Smooth muscle cell (in vitro differentiated cells): ENCODE measurements around the gene P3H1. TPM values are rescaled to one million over a fixed set of nuclear protein-coding genes. Genes with fewer than 3 reads are reported as not detected.

Experiments
- DNase-seq: peaks from one replicate; lab custom pipeline; 2025; ENCODE audit not compliant: unreplicated experiment; lab: John Stamatoyannopoulos, UW
- H2AFZ ChIP-seq: fragments of 200-600 bp; sonication (generic); 2 replicates; pipeline ENCODE4 v1.6.0; 2016; ENCODE audit warnings: antibody characterized with exemption, low read depth, mild to moderate bottlenecking
- H3F3A ChIP-seq: fragments of 200-600 bp; sonication (generic); 2 replicates; pipeline ENCODE4 v1.6.0; 2017; ENCODE audit warnings: antibody characterized with exemption, low read depth
- H3K27ac ChIP-seq: fragments of 200-600 bp; sonication (generic); 2 replicates; pipeline ENCODE4 v1.5.1; 2016; ENCODE audit warnings: low read depth, mild to moderate bottlenecking
- H3K27me3 ChIP-seq: fragments of 200-600 bp; sonication (generic); 2 replicates; pipeline ENCODE4 v1.6.1; 2016; ENCODE audit warnings: low read depth, mild to moderate bottlenecking
- H3K36me3 ChIP-seq: fragments of 200-600 bp; sonication (generic); 2 replicates; pipeline ENCODE4 v1.5.1; 2016; ENCODE audit warnings: low read depth
- H3K4me1 ChIP-seq: fragments of 200-600 bp; sonication (generic); 2 replicates; pipeline ENCODE4 v1.5.1; 2016; ENCODE audit warnings: low read depth
- H3K4me2 ChIP-seq: fragments of 200-600 bp; sonication (generic); 2 replicates; pipeline ENCODE4 v1.6.0; 2016; ENCODE audit warnings: mild to moderate bottlenecking
- H3K4me3 ChIP-seq: fragments of 200-600 bp; sonication (generic); 2 replicates; pipeline ENCODE4 v1.5.1; 2016; ENCODE audit warnings: mild to moderate bottlenecking
- H3K79me2 ChIP-seq: fragments of 200-600 bp; sonication (generic); 2 replicates; pipeline ENCODE4 v1.6.0; 2016; ENCODE audit warnings: low read depth, mild to moderate bottlenecking
- H3K9ac ChIP-seq: fragments of 200-600 bp; sonication (generic); 2 replicates; pipeline ENCODE4 v1.6.0; 2016; ENCODE audit warnings: low read depth
- H3K9me3 ChIP-seq: fragments of 200-600 bp; sonication (generic); replicated peaks from 2 replicates; pipeline ENCODE4 v1.5.1; 2016; ENCODE audit warnings: low read depth
- H4K20me1 ChIP-seq: fragments of 200-600 bp; sonication (generic); 2 replicates; pipeline ENCODE4 v1.6.0; 2016; ENCODE audit warnings: low read depth
- CTCF ChIP-seq: fragments of 200-600 bp; sonication (generic); IDR thresholded peaks from 2 replicates; pipeline ENCODE4 v1.5.1; 2017; ENCODE audit warnings: borderline replicate concordance, mild to moderate bottlenecking, antibody characterized with exemption; ENCODE audit not compliant: insufficient read depth, poor library complexity, severe bottlenecking
- WGBS: methylation state at CpG from one replicate; pipeline ENCODE4 v1.1.7; 2016; ENCODE audit warnings: low lambda C conversion rate; 5-methylcytosine and 5-hydroxymethylcytosine counted together
- polyA plus RNA-seq: library from polyadenylated mRNA; unstranded; fragments of >200 nt; fragmentation: Nextera tagmentation; extraction: Ambion mirVana; gene quantifications from 2 replicates; pipeline ENCODE4 v1.2.1, GENCODE V29; 2016
- total RNA-seq: library from RNA; depleted of rRNA; stranded (reverse); fragments of >200 nt; gene quantifications from 2 replicates; pipeline ENCODE4 v1.2.3, GENCODE V29; 2014

The P3H1 gene
- total and polyA plus RNA-seq, 2 experiments from 2014 or later = 256 to 535 TPM

DNA sequence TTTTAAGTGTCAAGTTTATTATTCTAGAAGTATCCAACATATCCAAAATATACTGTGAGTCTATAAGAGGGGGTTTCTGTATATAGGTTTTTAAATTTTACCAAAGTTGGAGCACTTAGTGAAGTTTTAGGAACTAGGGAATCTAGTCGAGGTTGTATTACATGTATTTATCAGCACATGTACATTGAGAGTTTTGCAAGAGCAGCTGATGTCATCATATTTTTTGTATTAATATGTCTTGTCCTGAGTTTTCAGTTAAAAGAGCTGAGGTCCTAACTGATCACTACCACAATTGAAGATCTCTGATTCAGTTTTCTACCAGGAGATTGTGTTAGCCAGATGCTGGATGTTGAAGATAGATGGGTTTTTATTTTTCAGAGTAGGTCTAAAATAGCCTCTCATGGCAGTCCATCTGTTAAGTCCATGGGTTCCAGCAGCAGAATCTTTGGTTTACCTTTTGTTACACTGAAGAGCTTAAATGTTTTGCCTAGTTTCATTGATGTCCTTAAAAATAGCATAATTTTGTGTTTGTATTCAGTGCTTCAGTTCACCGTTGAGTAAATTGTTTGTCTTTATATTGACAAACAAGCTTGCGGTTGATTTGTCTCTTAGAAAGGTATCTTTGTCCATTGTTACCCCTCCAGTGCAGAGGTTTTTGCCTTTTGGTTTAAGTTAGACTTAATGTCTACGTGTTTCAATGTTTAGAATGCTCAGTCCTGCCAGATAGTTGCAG lies 68.6 kb downstream of the P3H1 start:
- H3K79me2 ChIP-seq = peaks cover 40% of the 10 kb centered on the region
- 98% methylated on average over 4 of the region's 4 CpGs for WGBS
- peaks cover 34% of the 10 kb centered on the region for H3K36me3 ChIP-seq
- no peaks in the 10 kb centered on the region for H3K4me1 ChIP-seq
- peaks cover 63% of the 10 kb centered on the region for H4K20me1 ChIP-seq
- H3K9ac ChIP-seq = no peak overlapping the region
- no peak overlapping the region for H3K4me3 ChIP-seq
- DNase-seq = no peak
- no peaks in the 10 kb centered on the region for H3K27me3 ChIP-seq
- H3K9me3 ChIP-seq = no peaks in the 10 kb centered on the region
- no peak overlapping the region for H3K4me2 ChIP-seq
- no peak for TF ChIP-seq CTCF
- H3K27ac ChIP-seq = no peak overlapping the region
- H2AFZ ChIP-seq = no peak overlapping the region
- no peaks in the 10 kb centered on the region for H3F3A ChIP-seq

Other genes starting within 250 kb of the P3H1 start
- gene PPIH, start 108.6 kb downstream of the P3H1 start, total RNA-seq = 42.2 and 42.9 TPM in 2 replicates
- 38.5 and 46.9 TPM in 2 replicates for gene PPIH, start 108.6 kb downstream of the P3H1 start, polyA plus RNA-seq
- 586 and 587 TPM in 2 replicates for gene YBX1, start 84.6 kb downstream of the P3H1 start, total RNA-seq
- 273 and 284 TPM in 2 replicates for gene YBX1, start 84.6 kb downstream of the P3H1 start, polyA plus RNA-seq
- 0.67 and 1.0 TPM in 2 replicates for gene CLDN19, start 26.8 kb downstream of the P3H1 start, total RNA-seq
- gene CLDN19, start 26.8 kb downstream of the P3H1 start, polyA plus RNA-seq = 2.4 and 2.9 TPM in 2 replicates
- gene C1orf50, start 221 bp upstream of the P3H1 start, total RNA-seq = 1.8 and 7.3 TPM in 2 replicates
- 9.7 and 11.5 TPM in 2 replicates for gene C1orf50, start 221 bp upstream of the P3H1 start, polyA plus RNA-seq
- gene TMEM269, start 18.0 kb upstream of the P3H1 start, total RNA-seq = 0.09 and 0.36 TPM in 2 replicates
- 0.09 and 0.15 TPM in 2 replicates for gene TMEM269, start 18.0 kb upstream of the P3H1 start, polyA plus RNA-seq
- 5.1 and 11.8 TPM in 2 replicates for gene ERMAP, start 50.1 kb upstream of the P3H1 start, total RNA-seq
- 4.1 and 4.6 TPM in 2 replicates for gene ERMAP, start 50.1 kb upstream of the P3H1 start, polyA plus RNA-seq
- gene SVBP, start 50.4 kb upstream of the P3H1 start, total RNA-seq = 32.5 and 35.0 TPM in 2 replicates
- gene SVBP, start 50.4 kb upstream of the P3H1 start, polyA plus RNA-seq = 31.5 and 32.8 TPM in 2 replicates
- 4.2 and 7.2 TPM in 2 replicates for gene ZNF691, start 79.6 kb upstream of the P3H1 start, total RNA-seq
- gene ZNF691, start 79.6 kb upstream of the P3H1 start, polyA plus RNA-seq = 4.8 and 10.2 TPM in 2 replicates
- 749 and 1,091 TPM in 2 replicates for gene SLC2A1, start 191.8 kb upstream of the P3H1 start, total RNA-seq
- 275 and 842 TPM in 2 replicates for gene SLC2A1, start 191.8 kb upstream of the P3H1 start, polyA plus RNA-seq